ENCODE measurements around the gene NAA10. TPM values are rescaled to one million over a fixed set of nuclear protein-coding genes. Genes with fewer than 3 reads are reported as not detected.
A peak's percentile ranks its signal among the peaks of the same experiment; 100 is the strongest.

Gene NAA10
- total and polyA plus RNA-seq, 2 of the 13 experiments (the other 11 are each of a cell fraction or from before 2014, with no cell fraction given): 49.2 to 51.7 TPM

GRCh38 chrX:153971450-153972367 is 36.9 kb upstream of the NAA10 start, which contains the start of gene HCFC1 (continued):
- peak in 1 of 2 experiments; percentile 63; a peak in 2 of 4 replicates for TF ChIP-seq HMGXB4 (CRISPR knock-in tag; IDR thresholded peaks at IDR 0.05; ENCODE audit: borderline replicate concordance in 1 of 2, low read depth in 1 of 2)
- TF ChIP-seq ZNF264 (CRISPR knock-in tag; IDR thresholded peaks at IDR 0.05): no peak
- no peak for TF ChIP-seq SYNCRIP (IDR thresholded peaks at IDR 0.05; ENCODE audit: insufficient read depth, low read depth, low read length)
- no peak for TF ChIP-seq MIER3 (CRISPR knock-in tag; IDR thresholded peaks at IDR 0.05; ENCODE audit: borderline replicate concordance)
- TF ChIP-seq ZSCAN21 (CRISPR knock-in tag; IDR thresholded peaks at IDR 0.05; ENCODE audit: borderline replicate concordance): no peak
- no peak for TF ChIP-seq ZBTB44 (CRISPR knock-in tag; IDR thresholded peaks at IDR 0.05)
- no peak for TF ChIP-seq ZNF816 (CRISPR knock-in tag; IDR thresholded peaks at IDR 0.05; ENCODE audit: borderline replicate concordance)
- TF ChIP-seq ZNF790 (CRISPR knock-in tag; IDR thresholded peaks at IDR 0.05; ENCODE audit: borderline replicate concordance): no peak
- TF ChIP-seq EEA1 (CRISPR knock-in tag; IDR thresholded peaks at IDR 0.05; ENCODE audit: borderline replicate concordance): no peak
- no peak for TF ChIP-seq ZBTB20 (CRISPR knock-in tag; IDR thresholded peaks at IDR 0.05; ENCODE audit: borderline replicate concordance, low read depth)
- no peak for TF ChIP-seq ZZZ3 (CRISPR knock-in tag; IDR thresholded peaks at IDR 0.05; ENCODE audit: borderline replicate concordance)
- no peak for TF ChIP-seq HES4 (CRISPR knock-in tag; IDR thresholded peaks at IDR 0.05; ENCODE audit: borderline replicate concordance)
- no peak for TF ChIP-seq ZNF33B (CRISPR knock-in tag; IDR thresholded peaks at IDR 0.05)
- TF ChIP-seq ZNF891 (CRISPR knock-in tag; IDR thresholded peaks at IDR 0.05): no peak
- no peak for TF ChIP-seq SIN3B (IDR thresholded peaks at IDR 0.05; ENCODE audit: low read length)
- TF ChIP-seq KLF11 (CRISPR knock-in tag; IDR thresholded peaks at IDR 0.05): no peak
- TF ChIP-seq PRPF4 (IDR thresholded peaks at IDR 0.05; ENCODE audit: low read depth, low read length, poor library complexity, severe bottlenecking): no peak
- TF ChIP-seq GTF2F1 (IDR thresholded peaks at IDR 0.05; ENCODE audit: low read length): no peak
- no peak for TF ChIP-seq ZNF557 (CRISPR knock-in tag; IDR thresholded peaks at IDR 0.05)
- TF ChIP-seq FOXK1 (CRISPR knock-in tag; IDR thresholded peaks at IDR 0.05; ENCODE audit: borderline replicate concordance, low read depth): no peak
- TF ChIP-seq ZNF543 (CRISPR knock-in tag; IDR thresholded peaks at IDR 0.05): no peak; the same call in 1 of the 2 replicates
- TF ChIP-seq KLF12 (CRISPR knock-in tag; IDR thresholded peaks at IDR 0.05; ENCODE audit: borderline replicate concordance): no peak
- TF ChIP-seq SPEN (CRISPR knock-in tag; IDR thresholded peaks at IDR 0.05; ENCODE audit: low read depth): no peak
